Aorta (tissue), 5 donors: Measurements from ENCODE around the gene CSNK1A1. TPM values are rescaled to one million over a fixed set of nuclear protein-coding genes. Genes with fewer than 3 reads are reported as not detected.
A peak's percentile ranks its signal among the peaks of the same experiment; 100 is the strongest.

Experiments
- ATAC-seq: fragments of 200-7000 bp; cut with Tn5 transposase; one replicate; pipeline ENCODE4 v1.9.1; 2022; ENCODE audit warnings: moderate library complexity; ENCODE audit not compliant: low FRiP score
- DNase-seq, 2 donors: peaks; one replicate each; pipeline ENCODE4 v3.0.0-alpha.2; 2020
- H3K27ac ChIP-seq, 2 donors: one replicate each; pipeline ENCODE4 v1.5.1; 2013; ENCODE audit warnings: low read length in 2 of 2, mild to moderate bottlenecking in 2 of 2, moderate library complexity in 2 of 2, control low read depth in 1 of 2, inconsistent platforms in 1 of 2, low read depth in 1 of 2
- H3K27me3 ChIP-seq, 2 donors: one replicate each; pipeline ENCODE4 v1.6.1; 2013; ENCODE audit warnings: control low read depth in 1 of 2, low read length in 1 of 2, mild to moderate bottlenecking in 1 of 2, moderate library complexity in 1 of 2; ENCODE audit not compliant: insufficient read depth in 2 of 2, control insufficient read depth in 1 of 2
- H3K36me3 ChIP-seq, 2 donors: one replicate each; pipeline ENCODE4 v1.6.1; 2013; ENCODE audit warnings: control low read depth in 1 of 2, low read length in 1 of 2, mild to moderate bottlenecking in 1 of 2; ENCODE audit not compliant: insufficient read depth in 2 of 2, control insufficient read depth in 1 of 2
- H3K4me1 ChIP-seq, 2 donors: one replicate each; pipeline ENCODE4 v1.6.1; 2013; ENCODE audit warnings: low read length in 2 of 2, control low read depth in 1 of 2, mild to moderate bottlenecking in 1 of 2, moderate library complexity in 1 of 2; ENCODE audit not compliant: insufficient read depth in 2 of 2, control insufficient read depth in 1 of 2
- H3K4me3 ChIP-seq, 2 donors: one replicate each; pipeline ENCODE4 v1.5.1; 2013; ENCODE audit warnings: low read length in 2 of 2, control low read depth in 1 of 2, mild to moderate bottlenecking in 1 of 2
- H3K9me3 ChIP-seq: one replicate; pipeline ENCODE4 v1.6.1; 2013; ENCODE audit warnings: mild to moderate bottlenecking, low read length; ENCODE audit not compliant: control insufficient read depth
- WGBS, 2 donors: extraction: QIAGEN DNeasy Blood & Tissue Kit; methylation state at CpG; one replicate each; pipeline ENCODE4 v1.1.7; 2013; 5-methylcytosine and 5-hydroxymethylcytosine counted together
- intact Hi-C, 2 donors: fragments of 100-400 bp; cut with DNase I; formaldehyde crosslinking; loops; one replicate each; pipeline versions ENCODE4 v1.14.2 to v1.15.0; 2022
- polyA plus RNA-seq, 2 donors: library from polyadenylated mRNA; stranded (reverse); fragments of 200-250 nt; gene quantifications; one replicate each; pipeline ENCODE4 v1.2.3, GENCODE V29; 2013
- total RNA-seq, 2 donors: library from RNA; stranded (reverse); fragmentation: NEBNext Ultra II Directional; extraction: Animal tissue kit (Norgen Biotek cat#: 25700); gene quantifications; one replicate each; pipeline ENCODE4 v1.2.1, GENCODE V29; 2021
- donor health status: healthy with polysubstance abuse.
- donor health status: Bipolar disorder and iron deficiency.
- donor health status: DM: no; HTN: no; CAD: no.
- donor health status: DM: no; HTN: no; CAD: no.
- donor health status: DM: yes; HTN: yes; CAD: no.

The CSNK1A1 gene
- total and polyA plus RNA-seq, 4 donors, result 100 to 242 (median 164) TPM

DNA sequence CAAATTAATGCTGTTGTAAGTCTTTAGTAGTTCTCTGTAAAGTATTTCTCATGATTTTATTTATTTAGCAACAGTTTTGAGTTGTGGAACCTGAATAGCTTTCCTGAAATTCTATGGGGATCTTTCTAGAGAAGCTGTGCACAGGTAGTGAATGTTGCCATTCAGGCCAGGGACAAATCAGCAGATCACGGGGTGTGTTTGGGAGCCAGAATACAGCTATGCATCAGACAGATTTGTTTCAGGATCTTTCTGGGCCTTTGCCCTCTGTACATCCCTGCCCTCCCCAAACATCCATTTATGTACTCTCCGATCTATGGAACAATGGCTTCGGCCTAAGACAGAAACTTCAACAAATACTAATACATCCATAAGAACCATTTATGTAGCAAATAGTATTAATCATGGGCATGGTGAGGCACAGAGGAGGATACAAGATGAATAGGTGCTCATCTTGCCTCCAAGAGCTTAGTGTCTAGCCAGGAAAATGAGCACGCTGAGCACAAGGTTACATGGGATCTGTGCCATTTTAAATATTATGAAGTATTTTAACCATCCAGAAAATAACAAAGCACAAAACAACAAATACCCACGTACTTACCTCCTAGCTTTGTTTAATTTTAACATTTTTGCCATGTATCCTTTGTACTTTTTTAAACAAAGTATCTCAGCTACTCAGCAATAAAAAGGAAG is 43.1 kb upstream of the CSNK1A1 start:
- no peak for DNase-seq
- no peaks in the 10 kb centered on the region for H3K9me3 ChIP-seq
- intact Hi-C loops, result no loop called here
- no peak for ATAC-seq
- H3K4me3 ChIP-seq, result no peak overlapping the region
- peaks cover 3 to 5% of the 10 kb centered on the region in 2 donors for H3K4me1 ChIP-seq
- no peaks in the 10 kb centered on the region for H3K36me3 ChIP-seq
- WGBS, 2 donors, result 52 to 58% methylated on average over 5 of the region's 5 CpGs
- no peaks in the 10 kb centered on the region for H3K27me3 ChIP-seq
- H3K27ac ChIP-seq, result no peak overlapping the region

DNA sequence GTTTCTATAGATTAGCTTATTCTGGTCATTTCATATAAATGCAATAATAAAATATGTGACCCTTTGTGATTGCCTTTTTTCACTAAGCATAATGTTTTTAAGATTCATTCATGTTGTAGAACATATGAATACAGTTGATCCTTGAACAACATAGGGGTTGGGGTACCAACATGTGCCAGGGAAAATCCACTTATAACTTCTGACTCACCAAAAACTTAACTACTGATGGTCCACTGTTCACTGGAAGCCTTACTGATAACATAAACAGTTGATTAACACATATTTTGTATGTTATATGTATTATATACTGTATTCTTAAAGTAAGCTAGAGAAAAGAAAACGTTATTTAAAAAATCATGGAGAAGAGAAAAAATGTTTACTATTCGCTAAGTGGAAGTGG is 42.1 kb upstream of the CSNK1A1 start:
- no peak for ATAC-seq
- no peak overlapping the region for H3K27ac ChIP-seq
- H3K9me3 ChIP-seq, result no peaks in the 10 kb centered on the region
- intact Hi-C loops, result no loop called here
- H3K27me3 ChIP-seq, result no peaks in the 10 kb centered on the region
- H3K36me3 ChIP-seq, result no peaks in the 10 kb centered on the region
- no peak overlapping the region for H3K4me3 ChIP-seq
- WGBS, 2 donors, result 87 to 92% methylated on average over 2 of the region's 2 CpGs
- H3K4me1 ChIP-seq, result peaks cover 5% of the 10 kb centered on the region in 2 donors
- no peak for DNase-seq

DNA sequence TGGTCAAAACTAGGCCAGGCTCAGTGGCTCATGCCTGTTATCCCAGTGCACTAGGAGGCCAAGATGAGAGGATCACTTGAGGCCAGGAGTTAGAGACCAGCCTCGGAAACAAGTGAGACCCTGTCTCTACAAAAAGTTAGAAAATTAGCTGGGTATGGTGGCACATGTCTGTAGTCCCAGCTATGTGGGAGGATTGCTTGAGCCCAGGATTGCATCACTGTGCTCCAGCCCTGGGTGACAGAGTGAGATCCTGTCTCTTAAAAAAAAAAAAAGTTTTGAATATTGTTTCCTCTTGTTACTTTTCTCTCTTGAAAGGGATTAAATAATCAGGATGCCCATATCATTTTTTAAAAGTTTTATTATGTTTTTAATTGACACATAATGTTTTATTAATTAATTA is 37.7 kb upstream of the CSNK1A1 start:
- Histone ChIP-seq H3K27ac (no peak overlapping the region), H3K4me1 (peaks cover 2% of the 10 kb centered on the region in 2 donors), H3K36me3 (no peaks in the 10 kb centered on the region), H3K9me3 (no peaks in the 10 kb centered on the region), H3K27me3 (no peaks in the 10 kb centered on the region), H3K4me3 (no peak overlapping the region)
- intact Hi-C loops, result no loop called here
- ATAC-seq (no peak), DNase-seq (no peak)
- WGBS, 2 donors, result 95 to 97% methylated on average over 1 of the region's 1 CpG

DNA sequence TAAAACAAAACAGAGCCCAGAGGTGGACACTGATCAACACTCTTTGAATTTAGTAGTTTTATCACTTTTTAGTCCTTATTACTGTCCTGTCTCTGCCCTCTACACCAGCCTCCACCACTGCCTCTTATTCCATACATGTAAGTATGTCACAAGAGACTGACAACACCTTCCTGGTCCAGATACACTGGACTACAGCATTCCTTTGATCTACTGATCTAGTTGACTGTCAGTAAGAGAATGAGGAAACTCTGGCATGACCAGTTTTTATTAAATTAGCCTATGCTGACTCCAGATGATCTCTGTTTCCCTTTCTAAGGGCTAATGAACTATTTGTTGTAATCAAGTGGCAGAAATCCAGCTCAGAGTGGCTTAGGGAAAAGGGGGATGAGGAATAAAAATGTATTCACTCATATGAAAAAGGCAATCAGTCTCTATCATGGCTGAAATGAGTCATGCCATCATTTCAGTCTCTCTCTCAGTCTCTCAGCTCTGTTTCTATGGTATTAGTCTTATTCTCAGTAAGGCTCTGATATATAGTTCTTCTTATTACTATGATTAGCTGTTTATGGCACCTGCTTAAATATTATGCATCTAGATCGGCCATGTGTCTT is 35.6 kb upstream of the CSNK1A1 start:
- intact Hi-C loops, result no loop called here
- Histone ChIP-seq H3K27ac (no peak overlapping the region), H3K9me3 (no peaks in the 10 kb centered on the region), H3K4me1 (peaks cover 2 to 5% of the 10 kb centered on the region in 2 donors), H3K27me3 (no peaks in the 10 kb centered on the region), H3K4me3 (no peak overlapping the region), H3K36me3 (no peaks in the 10 kb centered on the region)
- WGBS, 2 donors, result 65 to 71% methylated on average over 1 of the region's 1 CpG
- DNase-seq (no peak), ATAC-seq (no peak)

DNA sequence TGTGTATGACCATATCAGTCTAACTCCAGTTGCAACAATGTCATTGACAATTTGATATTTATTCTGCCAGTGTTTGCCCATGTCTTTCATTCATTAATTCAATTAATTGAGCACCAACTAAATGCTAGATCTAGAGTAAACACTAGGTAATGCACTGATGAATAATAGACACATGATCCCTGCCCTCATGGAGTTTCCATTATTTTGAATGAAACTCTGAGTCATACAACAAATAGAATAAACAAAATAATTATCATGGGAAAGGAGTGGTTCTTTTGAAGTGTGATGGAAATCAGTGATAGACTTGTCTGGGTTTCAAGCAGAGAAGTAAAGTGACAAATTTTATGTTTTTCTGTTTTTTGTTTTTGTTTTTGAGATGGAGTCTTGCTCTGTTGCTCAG is 34.7 kb upstream of the CSNK1A1 start:
- ATAC-seq (no peak), DNase-seq (no peak)
- Histone ChIP-seq H3K27me3 (no peaks in the 10 kb centered on the region), H3K9me3 (no peaks in the 10 kb centered on the region), H3K4me3 (no peak overlapping the region), H3K27ac (no peak overlapping the region), H3K36me3 (no peaks in the 10 kb centered on the region), H3K4me1 (peaks cover 2 to 5% of the 10 kb centered on the region in 2 donors)
- intact Hi-C loops, result loop anchor here in 1 of 2 donors (2.0 kb wide), 1 partner anchor 33 kb away; no protein-coding TSS in a partner anchor

DNA sequence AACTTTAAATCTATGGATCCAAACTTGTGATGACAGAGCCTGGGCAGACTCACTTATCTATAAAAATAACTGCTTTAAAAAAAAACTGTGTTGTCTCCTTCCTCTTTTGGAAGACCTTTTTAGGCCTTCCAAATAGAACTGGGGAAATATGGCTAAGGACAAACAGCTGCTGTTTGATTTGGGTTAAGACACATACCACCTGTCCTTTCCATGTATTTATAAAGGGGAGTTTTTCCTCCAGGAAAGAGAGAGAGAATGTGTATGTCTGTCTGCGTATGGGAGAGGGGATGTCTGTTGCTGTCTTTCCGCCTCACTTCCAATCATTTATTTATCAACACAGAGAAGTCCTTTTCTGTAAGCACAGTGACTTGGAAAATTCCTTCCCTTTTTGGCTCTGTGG is 32.9 kb upstream of the CSNK1A1 start:
- intact Hi-C loops, result loop anchor here in 1 of 2 donors (2.0 to 5.0 kb wide), 2 partner anchors 35 to 227 kb away; partner anchors contain the start of gene PCYOX1L
- no peaks in the 10 kb centered on the region for H3K36me3 ChIP-seq
- no peak overlapping the region for H3K27ac ChIP-seq
- peaks cover 2 to 5% of the 10 kb centered on the region in 2 donors for H3K4me1 ChIP-seq
- no peak for DNase-seq
- no peak for ATAC-seq
- H3K4me3 ChIP-seq, result no peak overlapping the region
- WGBS, 2 donors, result 63 to 87% methylated on average over 2 of the region's 2 CpGs
- no peaks in the 10 kb centered on the region for H3K27me3 ChIP-seq
- H3K9me3 ChIP-seq, result no peaks in the 10 kb centered on the region

DNA sequence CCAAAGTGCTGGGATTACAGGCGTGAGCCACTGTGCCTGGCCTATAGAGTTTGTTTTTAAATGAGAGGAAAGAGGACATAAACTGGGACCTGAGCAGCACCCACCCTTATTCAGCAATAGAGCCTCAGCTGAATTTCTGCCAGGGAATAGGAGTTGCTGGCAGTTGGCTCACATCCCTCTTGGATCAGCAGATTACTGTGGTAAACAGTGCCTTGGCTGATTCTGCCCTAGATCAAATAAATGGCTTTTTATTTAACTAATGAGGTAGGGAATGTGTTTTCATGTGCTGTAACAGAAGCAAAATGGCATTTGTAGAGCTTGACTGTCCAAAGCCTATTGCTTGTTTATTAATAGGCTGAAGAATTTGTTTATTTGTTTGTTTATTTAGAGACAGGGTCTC is 32.2 kb upstream of the CSNK1A1 start:
- ATAC-seq (peak; percentile 47), DNase-seq (no peak)
- Histone ChIP-seq H3K27me3 (no peaks in the 10 kb centered on the region), H3K4me1 (peaks cover 2 to 6% of the 10 kb centered on the region in 2 donors), H3K27ac (no peak overlapping the region), H3K4me3 (no peak overlapping the region), H3K36me3 (no peaks in the 10 kb centered on the region), H3K9me3 (no peaks in the 10 kb centered on the region)
- intact Hi-C loops, result loop anchor here in 1 of 2 donors (5.0 kb wide), 1 partner anchor 226 kb away; the partner anchor contains the start of gene PCYOX1L
- WGBS, 2 donors, result 35 to 67% methylated on average over 1 of the region's 1 CpG

DNA sequence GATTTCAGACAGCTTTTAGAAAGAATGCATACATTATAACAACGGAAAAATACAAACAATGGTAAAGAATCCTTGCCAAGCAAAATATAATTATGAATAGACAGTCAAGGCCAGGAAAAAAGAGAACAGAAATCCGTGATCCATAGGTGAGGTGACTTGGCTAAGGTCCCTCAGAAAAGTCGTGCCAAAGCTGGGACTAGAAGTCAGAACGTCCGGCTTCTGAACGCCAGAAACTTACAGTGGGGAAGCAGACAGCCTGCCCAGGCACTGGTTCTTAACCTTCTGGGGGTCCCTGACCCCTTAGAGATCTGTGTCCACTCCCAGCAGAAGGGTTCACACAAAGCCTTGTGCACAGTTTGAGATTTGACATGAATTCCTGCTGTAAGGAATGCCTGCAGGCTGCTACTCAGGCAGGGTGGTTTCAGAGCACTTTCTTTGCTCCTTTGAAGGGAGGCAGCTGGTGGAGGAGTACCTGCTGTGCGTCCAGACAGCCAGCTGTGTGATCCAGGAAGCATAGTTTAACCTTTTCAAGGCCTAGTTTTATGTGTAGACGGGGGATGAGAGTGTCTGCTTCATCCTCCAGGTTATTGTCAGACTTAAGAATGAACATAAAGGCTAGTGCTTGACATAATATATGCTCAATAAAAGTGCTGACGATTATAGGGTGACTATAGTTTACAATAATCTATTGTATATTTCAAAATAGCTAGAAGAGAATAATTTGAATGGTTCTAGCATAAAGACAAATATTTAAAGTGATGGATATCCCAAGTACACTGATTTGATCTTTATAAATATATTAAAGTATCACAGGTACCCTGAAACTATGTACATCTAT is 30.9 kb upstream of the CSNK1A1 start:
- no peak for ATAC-seq
- WGBS, 2 donors, result 23 to 25% methylated on average over 9 of the region's 9 CpGs
- no peak for DNase-seq

More for the DNA sequence above, 30.9 kb upstream of the CSNK1A1 start:
- peak overlapping the region in 1 of 2 donors; percentile 34 for H3K27ac ChIP-seq
- no peaks in the 10 kb centered on the region for H3K27me3 ChIP-seq
- no peaks in the 10 kb centered on the region for H3K9me3 ChIP-seq
- no peaks in the 10 kb centered on the region for H3K36me3 ChIP-seq
- peak overlapping the region; percentile 18 to 51 for H3K4me3 ChIP-seq
- H3K4me1 ChIP-seq, result peaks cover 2 to 6% of the 10 kb centered on the region in 2 donors
- intact Hi-C loops, result loop anchor here in 1 of 2 donors (5.0 kb wide), 1 partner anchor 225 kb away; the partner anchor contains the start of gene PCYOX1L
